GM12878 (cell line): Measurements from ENCODE around the gene GALK1. TPM values are rescaled to one million over a fixed set of nuclear protein-coding genes. Genes with fewer than 3 reads are reported as not detected.
A peak's percentile ranks its signal among the peaks of the same experiment; 100 is the strongest.

Experiments
- ATAC-seq: fragments of 200-7000 bp; cut with Tn5 transposase; 3 replicates; pipeline ENCODE4 v1.9.1; 2020; ENCODE audit warnings: mild to moderate bottlenecking, moderate library complexity
- BruUV-seq: library from RNA; stranded (reverse); fragments of 400-500 nt; replicated peaks from 2 replicates; lab custom pipeline; 2021; lab: Mats Ljungman, UMichigan
- CTCF ChIA-PET: fragments of 300-600 bp; sonication (Branson Sonifier 250); formaldehyde crosslinking; extraction: SDS; loops from one replicate; lab custom pipeline; 2021; ENCODE audit warnings: inconsistent platforms; lab: Yijun Ruan, JAX
- POLR2A ChIA-PET: fragments of 350-600 bp; formaldehyde crosslinking; extraction: SDS; loops from one replicate; lab custom pipeline; 2021; ENCODE audit warnings: inconsistent platforms; lab: Charles Lee
- RAD21 ChIA-PET: fragments of 300-600 bp; sonication (Branson Sonifier 250); formaldehyde crosslinking; loops from one replicate; lab custom pipeline; 2023; ENCODE audit warnings: antibody characterized with exemption; ENCODE audit not compliant: unreplicated experiment; lab: Charles Lee
- SMC1A ChIA-PET: fragments of 300-600 bp; sonication (Branson Sonifier 250); formaldehyde crosslinking; loops from one replicate; lab custom pipeline; 2023; ENCODE audit not compliant: unreplicated experiment, uncharacterized antibody; lab: Charles Lee
- DNase-seq: peaks from one replicate; pipeline ENCODE4 v3.0.0-alpha.2; 2011; ENCODE audit warnings: low read depth, low spot score
- FAIRE-seq: peaks from 3 replicates; lab custom pipeline; 2011; peaks lifted over from hg19 to GRCh38; lab: Jason Lieb, UNC
- H2AFZ ChIP-seq: 2 replicates; pipeline ENCODE4 v1.6.0; 2011; ENCODE audit warnings: low read depth, low read length, control low read depth; ENCODE audit not compliant: control insufficient read depth
- H3K27ac ChIP-seq: 2 replicates; pipeline ENCODE4 v1.5.1; 2011; ENCODE audit warnings: control low read depth; ENCODE audit not compliant: control insufficient read depth, insufficient read depth
- H3K27me3 ChIP-seq, 2 experiments: replicated peaks in 1 of 2; 2 replicates each; pipeline versions ENCODE4 v1.6.0 to v1.6.1; 2011; ENCODE audit warnings: low read length in 1 of 2; ENCODE audit not compliant: control insufficient read depth in 2 of 2, insufficient read depth in 2 of 2
- H3K36me3 ChIP-seq, 2 experiments: 2 replicates each; pipeline ENCODE4 v1.5.1; 2011; ENCODE audit warnings: low read length in 1 of 2; ENCODE audit not compliant: control insufficient read depth in 2 of 2, insufficient read depth in 2 of 2
- H3K4me1 ChIP-seq: 2 replicates; pipeline ENCODE4 v1.6.1; 2011; ENCODE audit warnings: mild to moderate bottlenecking, low read length, moderate library complexity, mixed read lengths; ENCODE audit not compliant: control insufficient read depth, insufficient read depth
- H3K4me2 ChIP-seq: 2 replicates; pipeline ENCODE4 v1.6.0; 2011; ENCODE audit warnings: control low read depth; ENCODE audit not compliant: control insufficient read depth, insufficient read depth
- H3K4me3 ChIP-seq: fragments of 200-600 bp; sonication (generic); 2 replicates; pipeline ENCODE4 v1.5.1; 2016
- H3K79me2 ChIP-seq: 2 replicates; pipeline ENCODE4 v1.6.0; 2011; ENCODE audit warnings: low read length; ENCODE audit not compliant: control insufficient read depth, insufficient read depth
- H3K9ac ChIP-seq: 2 replicates; pipeline ENCODE4 v1.8.0; 2011; ENCODE audit warnings: low read length, control low read depth, mixed read lengths; ENCODE audit not compliant: control insufficient read depth, insufficient read depth
- H3K9me3 ChIP-seq: replicated peaks from 3 replicates; pipeline ENCODE4 v1.5.1; 2011; ENCODE audit warnings: mild to moderate bottlenecking, low read length; ENCODE audit not compliant: control insufficient read depth, insufficient read depth
- H4K20me1 ChIP-seq: 2 replicates; pipeline ENCODE4 v1.6.0; 2011; ENCODE audit not compliant: control insufficient read depth, insufficient read depth
- CBFB ChIP-seq: IDR thresholded peaks from 2 replicates; pipeline ENCODE4 v1.6.1; 2016; ENCODE audit warnings: antibody characterized with exemption, low read depth
- CEBPB ChIP-seq, 2 experiments: fragments of 150-350 bp in 1 of 2; IDR thresholded peaks; 2 replicates each; pipeline ENCODE4 v1.6.1; 2012 to 2014; ENCODE audit warnings: low read depth in 2 of 2, low read length in 2 of 2, borderline replicate concordance in 1 of 2, inconsistent platforms in 1 of 2
- FOXM1 ChIP-seq: IDR thresholded peaks from 2 replicates; pipeline ENCODE4 v1.6.1; 2012; ENCODE audit warnings: low read depth, mild to moderate bottlenecking, inconsistent platforms, low read length, moderate library complexity
- IRF4 ChIP-seq: IDR thresholded peaks from 2 replicates; pipeline ENCODE4 v1.6.1; 2011; ENCODE audit warnings: low read depth, low read length
- MXI1 ChIP-seq: fragments of 150-350 bp; IDR thresholded peaks from 2 replicates; pipeline ENCODE4 v1.6.1; 2011; ENCODE audit warnings: low read depth, mild to moderate bottlenecking, inconsistent platforms, low read length, improper control_type of control experiment
- NFIC ChIP-seq: IDR thresholded peaks from 2 replicates; pipeline ENCODE4 v1.6.1; 2012; ENCODE audit warnings: low read depth, mild to moderate bottlenecking, inconsistent platforms, low read length, moderate library complexity
- POU2F2 ChIP-seq: IDR thresholded peaks from 3 replicates; pipeline ENCODE4 v1.6.1; 2011; ENCODE audit warnings: low read depth, mild to moderate bottlenecking, low read length, borderline replicate concordance
- RELA ChIP-seq: fragments of 450-650 bp; IDR thresholded peaks from 2 replicates; pipeline ENCODE4 v1.8.0; 2014; ENCODE audit warnings: borderline replicate concordance; ENCODE audit not compliant: partially characterized antibody
- WRNIP1 ChIP-seq: IDR thresholded peaks from 2 replicates; pipeline ENCODE4 v1.6.1; 2011; ENCODE audit warnings: low read depth, low read length, improper control_type of control experiment, borderline replicate concordance
- WGBS: methylation state at CpG from one replicate; pipeline ENCODE4 v1.1.6; 2016; ENCODE audit warnings: low lambda C conversion rate; ENCODE audit not compliant: insufficient replicate concordance, insufficient coverage; ENCODE audit errors: missing lambda C conversion rate; 5-methylcytosine and 5-hydroxymethylcytosine counted together
- in situ Hi-C: fragments of 300-500 bp; cut with MboI; formaldehyde crosslinking; loops from 9 replicates; pipeline ENCODE4 v1.14.3; 2018; ENCODE audit warnings: mixed read lengths
- intact Hi-C: fragments of 100-400 bp; cut with micrococcal nuclease; formaldehyde crosslinking; loops from one replicate; pipeline ENCODE4 v1.14.2; 2022; ENCODE audit not compliant: unreplicated experiment
- polyA plus RNA-seq, 11 experiments: library from polyadenylated mRNA; depleted of rRNA in 4 of 11; unstranded in 6 of 11; stranded (reverse) in 5 of 11; fragments of >200 nt; fragmentation: Nextera tagmentation in 4 of 11; fragmentation: Illumina TruSeq in 1 of 11; extraction: Ambion mirVana in 4 of 11; extraction: Trizol in 1 of 11; gene quantifications; 1 replicate in 1 of 11; 2 replicates in 10 of 11; pipeline versions ENCODE4 v1.2.1 to v1.2.3, GENCODE V29; 2011 to 2016; ENCODE audit warnings: inconsistent platforms in 2 of 11, missing spikeins in 2 of 11, low read depth in 1 of 11
- total RNA-seq, 4 experiments: library from RNA; depleted of rRNA in 3 of 4; stranded (reverse); fragments of >200 nt in 3 of 4; fragmentation: Illumina TruSeq in 1 of 4; extraction: Trizol in 1 of 4; gene quantifications; 2 replicates each; pipeline versions ENCODE4 v1.2.1 to v1.2.3, GENCODE V29; 2013 to 2021
- TF ChIP-seq, protein P1 (sequence below): fragments of 450-650 bp; IDR thresholded peaks from 2 replicates; pipeline ENCODE4 v1.6.1; 2017; ENCODE audit warnings: mild to moderate bottlenecking, moderate library complexity
- TF ChIP-seq, protein P2 (sequence below), 3 experiments: IDR thresholded peaks in 2 of 3; conservative IDR thresholded peaks in 1 of 3; 2 replicates each; pipeline ENCODE4 v1.5.1; 2011; ENCODE audit warnings: low read depth in 3 of 3, low read length in 3 of 3, mild to moderate bottlenecking in 3 of 3, control low read depth in 2 of 3, moderate library complexity in 2 of 3, inconsistent platforms in 1 of 3, mixed read lengths in 1 of 3; ENCODE audit not compliant: control insufficient read depth in 2 of 3, insufficient read depth in 1 of 3; ENCODE audit errors: extremely low read depth in 1 of 3

Gene GALK1
- total and polyA plus RNA-seq, 10 of the 15 experiments (the other 5 are each of a cell fraction or from before 2014, with no cell fraction given) = 0.21 to 43.8 (median 21.4) TPM

DNA sequence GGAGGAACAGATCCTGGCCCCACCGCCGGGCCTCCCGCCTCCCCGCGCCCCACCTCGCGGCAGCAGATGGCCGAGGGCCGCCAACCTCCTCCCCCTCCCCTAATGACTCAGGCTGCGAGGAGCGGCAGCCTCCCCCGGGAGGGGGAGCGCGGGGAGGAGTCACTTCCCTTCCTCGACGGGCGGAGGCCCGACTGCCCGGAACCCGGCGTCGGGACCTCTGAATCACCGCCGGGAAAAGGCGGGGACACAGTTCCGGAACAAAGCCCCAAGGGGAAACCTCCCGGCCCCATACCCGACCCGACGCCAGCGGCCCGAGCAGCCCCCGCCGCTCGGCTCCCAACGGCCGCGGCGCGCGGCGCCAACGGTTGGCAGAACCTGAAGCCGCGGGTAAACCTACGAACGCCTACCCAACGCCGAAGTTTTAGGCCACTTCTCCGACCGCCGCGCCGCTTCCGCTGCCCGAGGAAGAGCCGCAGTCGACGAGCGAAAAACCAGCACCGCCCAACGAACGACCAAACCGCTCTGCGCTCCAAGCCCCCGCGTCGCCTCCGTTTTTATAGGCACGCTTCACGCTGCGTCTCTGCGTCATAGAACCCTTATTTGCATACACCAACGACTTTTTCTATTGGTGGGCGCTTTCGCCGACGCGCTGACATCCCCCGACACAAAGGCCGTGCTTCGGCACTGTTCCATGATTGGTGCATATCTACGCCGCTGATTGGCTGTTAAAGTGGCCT is 14.4 kb upstream of the GALK1 start (continued):
- TF ChIP-seq, protein P1, sequence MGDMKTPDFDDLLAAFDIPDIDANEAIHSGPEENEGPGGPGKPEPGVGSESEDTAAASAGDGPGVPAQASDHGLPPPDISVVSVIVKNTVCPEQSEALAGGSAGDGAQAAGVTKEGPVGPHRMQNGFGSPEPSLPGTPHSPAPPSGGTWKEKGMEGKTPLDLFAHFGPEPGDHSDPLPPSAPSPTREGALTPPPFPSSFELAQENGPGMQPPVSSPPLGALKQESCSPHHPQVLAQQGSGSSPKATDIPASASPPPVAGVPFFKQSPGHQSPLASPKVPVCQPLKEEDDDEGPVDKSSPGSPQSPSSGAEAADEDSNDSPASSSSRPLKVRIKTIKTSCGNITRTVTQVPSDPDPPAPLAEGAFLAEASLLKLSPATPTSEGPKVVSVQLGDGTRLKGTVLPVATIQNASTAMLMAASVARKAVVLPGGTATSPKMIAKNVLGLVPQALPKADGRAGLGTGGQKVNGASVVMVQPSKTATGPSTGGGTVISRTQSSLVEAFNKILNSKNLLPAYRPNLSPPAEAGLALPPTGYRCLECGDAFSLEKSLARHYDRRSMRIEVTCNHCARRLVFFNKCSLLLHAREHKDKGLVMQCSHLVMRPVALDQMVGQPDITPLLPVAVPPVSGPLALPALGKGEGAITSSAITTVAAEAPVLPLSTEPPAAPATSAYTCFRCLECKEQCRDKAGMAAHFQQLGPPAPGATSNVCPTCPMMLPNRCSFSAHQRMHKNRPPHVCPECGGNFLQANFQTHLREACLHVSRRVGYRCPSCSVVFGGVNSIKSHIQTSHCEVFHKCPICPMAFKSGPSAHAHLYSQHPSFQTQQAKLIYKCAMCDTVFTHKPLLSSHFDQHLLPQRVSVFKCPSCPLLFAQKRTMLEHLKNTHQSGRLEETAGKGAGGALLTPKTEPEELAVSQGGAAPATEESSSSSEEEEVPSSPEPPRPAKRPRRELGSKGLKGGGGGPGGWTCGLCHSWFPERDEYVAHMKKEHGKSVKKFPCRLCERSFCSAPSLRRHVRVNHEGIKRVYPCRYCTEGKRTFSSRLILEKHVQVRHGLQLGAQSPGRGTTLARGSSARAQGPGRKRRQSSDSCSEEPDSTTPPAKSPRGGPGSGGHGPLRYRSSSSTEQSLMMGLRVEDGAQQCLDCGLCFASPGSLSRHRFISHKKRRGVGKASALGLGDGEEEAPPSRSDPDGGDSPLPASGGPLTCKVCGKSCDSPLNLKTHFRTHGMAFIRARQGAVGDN = peak; percentile 98

DNA sequence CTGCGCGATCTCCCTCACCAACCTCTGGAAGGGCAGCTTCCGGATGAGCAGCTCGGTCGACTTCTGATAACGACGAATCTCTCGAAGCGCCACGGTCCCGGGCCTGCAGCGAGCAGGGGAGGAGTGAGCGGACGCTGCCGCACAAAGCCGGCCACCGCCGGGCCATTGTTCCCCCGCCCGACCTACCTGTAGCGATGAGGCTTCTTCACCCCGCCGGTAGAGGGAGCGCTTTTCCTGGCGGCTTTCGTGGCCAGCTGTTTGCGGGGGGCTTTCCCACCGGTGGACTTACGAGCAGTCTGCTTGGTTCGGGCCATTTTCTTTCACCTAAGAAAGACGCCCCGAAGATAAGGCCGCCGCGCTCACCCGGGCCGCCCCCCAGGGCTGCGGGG is 13.9 kb upstream of the GALK1 start:
- no peak overlapping the region for H2AFZ ChIP-seq
- ATAC-seq (peak; percentile 44), DNase-seq (no peak)
- TF ChIP-seq RELA = peak; percentile 67
- TF ChIP-seq IRF4 = no peak
- peak; percentile 95 for TF ChIP-seq FOXM1
- peak; percentile 66; the same call in 1 of the 3 replicates for TF ChIP-seq POU2F2
- TF ChIP-seq, protein P2, sequence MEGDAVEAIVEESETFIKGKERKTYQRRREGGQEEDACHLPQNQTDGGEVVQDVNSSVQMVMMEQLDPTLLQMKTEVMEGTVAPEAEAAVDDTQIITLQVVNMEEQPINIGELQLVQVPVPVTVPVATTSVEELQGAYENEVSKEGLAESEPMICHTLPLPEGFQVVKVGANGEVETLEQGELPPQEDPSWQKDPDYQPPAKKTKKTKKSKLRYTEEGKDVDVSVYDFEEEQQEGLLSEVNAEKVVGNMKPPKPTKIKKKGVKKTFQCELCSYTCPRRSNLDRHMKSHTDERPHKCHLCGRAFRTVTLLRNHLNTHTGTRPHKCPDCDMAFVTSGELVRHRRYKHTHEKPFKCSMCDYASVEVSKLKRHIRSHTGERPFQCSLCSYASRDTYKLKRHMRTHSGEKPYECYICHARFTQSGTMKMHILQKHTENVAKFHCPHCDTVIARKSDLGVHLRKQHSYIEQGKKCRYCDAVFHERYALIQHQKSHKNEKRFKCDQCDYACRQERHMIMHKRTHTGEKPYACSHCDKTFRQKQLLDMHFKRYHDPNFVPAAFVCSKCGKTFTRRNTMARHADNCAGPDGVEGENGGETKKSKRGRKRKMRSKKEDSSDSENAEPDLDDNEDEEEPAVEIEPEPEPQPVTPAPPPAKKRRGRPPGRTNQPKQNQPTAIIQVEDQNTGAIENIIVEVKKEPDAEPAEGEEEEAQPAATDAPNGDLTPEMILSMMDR (IDR thresholded peaks at IDR 0.05 in 2 of 3, conservative IDR thresholded peaks at IDR 0.05 in 1 of 3; ENCODE audit: control insufficient read depth in 2 of 3, extremely low read depth in 1 of 3, insufficient read depth in 1 of 3, low read depth in 3 of 3, low read length in 3 of 3) = peak; percentile 58 to 71 (median 59)
- TF ChIP-seq NFIC = no peak
- TF ChIP-seq CBFB = peak; percentile 65; the same call in 1 of the 2 replicates
- TF ChIP-seq WRNIP1 = no peak
- no peak for TF ChIP-seq MXI1
- TF ChIP-seq CEBPB (IDR thresholded peaks at IDR 0.05; ENCODE audit: borderline replicate concordance in 1 of 2, low read depth in 2 of 2, low read length in 2 of 2) = no peak

More for the DNA sequence above, 13.9 kb upstream of the GALK1 start:
- intact Hi-C loops (loop anchor here (2.0 to 5.0 kb wide), 2 partner anchors 76 to 118 kb away; partner anchors contain the start of genes TRIM65 and WBP2), in situ Hi-C loops (no loop called here)
- CTCF ChIA-PET = interaction anchor here (0.7 to 5.4 kb wide), 12 partner anchors 9 to 198 kb away, joined by 3 to 32 read pairs (median 5); partner anchors contain the start of genes GALK1, TRIM65 and WBP2
- H3K36me3 ChIP-seq = peaks cover 0 to 18% of the 10 kb centered on the region in 2 experiments
- H3K9me3 ChIP-seq = no peaks in the 10 kb centered on the region
- H4K20me1 ChIP-seq = peaks cover 10% of the 10 kb centered on the region
- no peaks in the 10 kb centered on the region for H3K27me3 ChIP-seq
- RAD21 ChIA-PET = interaction anchor here (1.0 to 2.1 kb wide), 2 partner anchors 23 to 30 kb away, joined by 3 to 17 read pairs; no protein-coding TSS in a partner anchor
- H3K27ac ChIP-seq = peak overlapping the region; percentile 90
- peaks cover 12% of the 10 kb centered on the region for H3K4me1 ChIP-seq
- H3K79me2 ChIP-seq = peaks cover 31% of the 10 kb centered on the region
- peak overlapping the region; percentile 88 for H3K4me3 ChIP-seq
- no TSS peak for BruUV-seq
- FAIRE-seq = no peak
- POLR2A ChIA-PET = interaction anchor here (0.6 to 5.3 kb wide), 9 partner anchors 9 to 83 kb away, joined by 3 to 40 read pairs (median 12); partner anchors contain the start of genes GALK1 and UNC13D
- under 1% methylated on average over 37 of the region's 38 CpGs for WGBS
- SMC1A ChIA-PET = interaction anchor here (1.0 to 2.4 kb wide), 3 partner anchors 14 to 30 kb away, joined by 3 to 10 read pairs (median 3); partner anchors contain the start of gene GALK1
- peak overlapping the region; percentile 81 for H3K4me2 ChIP-seq
- peak overlapping the region; percentile 91 for H3K9ac ChIP-seq
